DMS53 treated with DMSO at 0.1 percent for 48 hours (cell line): Measurements from ENCODE around the gene EDEM3.
A peak's percentile ranks its signal among the peaks of the same experiment; 100 is the strongest.

ENCODE experiments used
- DNase-seq: peaks from one replicate; lab custom pipeline; 2025; ENCODE audit not compliant: unreplicated experiment; lab: John Stamatoyannopoulos, UW

Gene EDEM3

DNA sequence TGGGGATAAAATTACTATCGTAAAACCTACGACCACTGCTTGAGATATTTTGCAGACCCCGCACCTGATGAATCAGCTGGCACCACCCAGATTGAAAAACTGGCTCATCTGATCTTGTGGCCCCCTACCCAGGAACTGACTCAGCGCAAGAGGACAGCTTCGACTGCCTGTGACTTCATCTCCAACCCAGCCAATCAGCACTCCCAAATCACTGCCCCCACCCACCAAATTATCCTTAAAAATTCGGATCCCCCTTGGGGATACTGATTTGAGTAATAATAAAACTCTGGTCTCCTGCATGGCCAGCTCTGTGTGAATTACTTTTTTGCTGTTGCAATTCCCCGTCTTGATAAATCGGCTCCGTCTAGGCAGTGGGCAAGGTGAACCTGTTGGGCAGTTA, 81.4 kb downstream of the EDEM3 start:
- no peak for DNase-seq

DNA sequence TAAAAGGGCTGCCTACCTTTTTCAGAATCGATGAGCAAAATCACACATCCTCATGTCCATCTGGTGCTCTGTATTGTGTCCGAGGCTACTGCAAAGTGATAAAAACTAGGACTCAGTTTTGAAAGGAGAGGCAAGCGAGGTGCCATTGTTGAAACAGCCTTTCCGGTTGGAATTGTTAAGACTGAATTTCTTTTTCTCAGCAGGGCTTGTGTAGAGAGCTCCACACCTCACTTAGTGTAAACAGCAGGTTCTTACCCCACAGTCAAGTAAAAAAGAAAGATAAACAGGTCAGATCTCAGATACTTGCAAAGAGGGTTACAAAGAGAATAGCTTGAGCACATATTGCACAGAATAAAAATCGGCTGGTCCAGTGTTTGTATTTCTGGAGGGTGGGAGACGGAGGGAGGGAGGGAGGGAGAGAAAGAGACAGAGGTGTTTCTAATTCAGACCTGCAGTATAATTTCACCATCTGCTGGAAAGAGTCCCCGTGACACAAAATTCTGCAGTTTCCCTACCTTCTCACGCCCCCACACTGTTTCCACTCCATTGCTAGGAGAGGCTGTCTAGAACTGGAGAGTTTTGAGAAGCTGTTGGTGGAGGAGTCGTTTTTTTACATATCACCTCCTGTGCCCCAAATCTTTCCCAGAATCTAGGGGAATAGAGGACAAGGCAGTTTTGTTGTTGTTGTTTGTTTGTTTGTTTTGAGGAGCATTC, 82.5 kb downstream of the EDEM3 start:
- DNase-seq: no peak

DNA sequence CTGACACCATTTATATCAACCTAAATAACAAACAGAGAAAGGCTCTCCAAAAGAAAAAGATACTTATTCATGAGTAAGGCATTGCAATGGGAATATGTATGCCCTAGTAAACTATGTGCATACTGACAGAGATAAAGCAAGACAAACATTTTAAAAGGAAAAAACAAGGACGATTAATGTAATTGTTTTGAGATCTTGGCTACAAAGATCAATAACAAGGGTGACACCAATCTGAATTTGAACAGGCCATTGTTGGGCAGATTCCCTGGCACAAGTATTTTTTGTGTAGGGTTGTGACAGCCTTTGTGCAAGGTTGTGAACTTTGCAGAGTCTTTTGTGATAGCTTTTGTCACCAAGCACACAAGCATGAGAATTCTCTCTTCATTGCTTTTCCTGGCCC, 85.3 kb downstream of the EDEM3 start:
- no peak for DNase-seq

DNA sequence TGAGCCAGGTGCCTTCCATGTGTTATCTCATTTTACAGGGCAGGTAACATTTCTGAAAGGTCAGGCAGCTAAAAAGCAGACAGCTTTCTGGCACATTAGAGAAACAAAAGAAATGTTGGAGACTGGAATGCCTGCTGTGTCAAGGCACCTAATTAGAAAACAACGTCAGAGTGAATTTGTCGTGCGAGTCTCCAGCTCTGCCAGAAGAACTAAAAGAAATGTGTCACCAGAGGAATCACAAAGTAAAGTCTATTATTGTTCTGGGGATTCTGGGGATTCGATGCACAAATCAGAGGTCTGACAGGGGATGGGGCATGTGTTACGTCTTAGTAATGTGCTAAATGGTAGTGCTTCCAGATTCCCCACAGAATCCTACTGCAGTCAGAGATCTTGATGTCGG, 89.3 kb downstream of the EDEM3 start:
- no peak for DNase-seq

DNA sequence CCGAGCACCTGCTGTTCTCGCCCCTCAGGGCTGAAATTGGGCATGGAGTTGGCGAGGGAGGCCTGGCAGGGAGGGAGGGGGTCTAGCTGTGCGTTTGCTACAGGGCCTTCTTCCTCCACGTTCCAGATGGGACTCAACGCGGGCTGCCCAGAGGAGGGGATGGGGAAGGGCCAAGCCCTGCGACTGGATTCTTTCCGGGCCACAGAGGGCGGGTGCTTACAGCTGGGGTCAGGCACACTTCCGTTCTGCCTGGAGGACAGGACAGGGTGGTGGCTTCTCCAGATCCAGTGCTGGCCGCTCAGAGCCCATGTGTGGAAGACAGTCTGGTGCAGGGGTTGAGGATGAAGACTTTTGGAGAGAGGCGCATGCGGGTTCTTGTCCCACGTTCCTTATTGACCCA, 90.0 kb downstream of the EDEM3 start:
- DNase-seq: no peak

DNA sequence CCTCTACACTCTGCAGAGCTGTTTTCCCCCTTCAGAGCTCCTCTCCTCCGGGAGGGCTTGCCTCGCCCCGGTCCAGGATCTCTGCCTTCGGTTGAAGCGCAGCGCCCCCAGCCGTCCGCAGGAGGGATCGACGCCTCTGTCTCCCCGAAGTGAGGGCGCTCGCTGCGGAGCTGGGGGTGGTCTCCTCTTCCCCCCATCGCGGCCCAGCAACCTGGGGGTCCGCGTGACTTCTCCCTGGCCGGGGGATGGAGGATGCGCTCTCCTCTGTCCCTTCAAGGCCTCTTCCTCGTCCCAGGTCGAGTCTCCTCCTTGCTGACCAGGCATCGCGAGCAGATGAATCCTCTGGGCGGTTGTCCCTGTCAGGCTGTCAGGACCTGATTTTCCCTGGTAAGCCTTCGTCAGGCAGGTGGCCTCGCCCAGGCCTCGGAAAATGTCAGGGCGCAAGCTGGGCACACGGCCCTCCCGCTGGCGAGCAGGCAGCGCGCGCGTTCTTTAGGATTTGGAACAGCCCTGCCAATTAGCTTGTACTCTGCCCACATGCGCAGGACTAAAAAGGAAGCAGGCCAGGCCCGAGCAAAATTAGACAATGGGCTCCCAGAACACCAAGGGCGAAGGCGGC, 90.5 kb downstream of the EDEM3 start:
- DNase-seq: peak; percentile 48

DNA sequence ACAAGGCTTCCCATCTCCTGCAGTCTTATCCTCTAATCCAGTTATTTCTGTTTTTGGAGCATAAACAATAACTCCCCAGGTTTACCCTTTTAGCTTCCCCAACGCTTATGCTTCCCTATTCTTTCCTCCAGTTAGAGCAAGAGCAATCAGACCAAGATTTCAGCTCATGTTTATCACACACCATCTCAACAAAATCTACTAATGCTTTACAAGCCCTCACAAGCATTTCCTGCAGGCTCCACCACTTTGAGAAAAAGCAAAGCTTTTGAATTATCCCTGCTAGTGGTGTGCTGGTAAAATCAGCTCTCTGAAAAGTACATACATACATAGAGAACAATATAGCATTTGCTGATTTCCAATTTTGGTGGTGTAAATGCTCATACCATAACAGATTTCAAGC, 92.9 kb downstream of the EDEM3 start:
- no peak for DNase-seq

DNA sequence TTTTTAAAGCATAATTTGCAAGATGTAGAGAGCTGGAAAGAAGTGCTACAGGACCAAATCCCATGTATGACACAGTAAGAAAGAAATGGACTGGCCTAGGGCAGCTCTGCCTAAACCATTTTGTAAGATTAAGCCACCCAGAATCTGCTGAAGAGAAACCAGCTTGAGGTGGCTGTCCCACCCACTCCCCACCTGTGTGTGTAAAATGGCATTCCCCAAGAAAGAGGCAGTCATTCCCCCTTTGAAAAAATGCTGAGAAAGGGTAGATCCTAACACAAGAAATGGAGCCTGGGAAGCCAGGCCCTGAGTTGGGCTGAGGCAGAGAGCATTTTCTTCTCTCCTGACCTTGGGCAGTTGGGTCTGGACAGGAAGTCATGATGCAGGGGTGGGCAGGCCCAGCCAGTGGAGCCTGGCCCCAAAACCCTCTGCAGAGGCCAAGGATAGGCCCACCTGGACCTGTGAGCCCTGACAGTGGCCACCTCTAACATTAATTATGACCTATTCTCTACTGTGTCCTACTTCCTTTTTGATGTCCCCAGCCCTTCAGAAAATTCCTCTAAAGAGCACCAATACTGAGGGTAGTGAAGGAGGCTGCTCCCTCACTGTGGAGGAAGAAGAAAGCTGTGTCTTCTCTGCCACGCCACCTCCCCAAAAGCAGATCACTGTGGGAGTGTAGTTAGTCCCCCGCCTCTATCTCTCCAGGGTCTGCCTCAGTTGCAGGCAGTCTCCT, 94.0 kb downstream of the EDEM3 start:
- no peak for DNase-seq

DNA sequence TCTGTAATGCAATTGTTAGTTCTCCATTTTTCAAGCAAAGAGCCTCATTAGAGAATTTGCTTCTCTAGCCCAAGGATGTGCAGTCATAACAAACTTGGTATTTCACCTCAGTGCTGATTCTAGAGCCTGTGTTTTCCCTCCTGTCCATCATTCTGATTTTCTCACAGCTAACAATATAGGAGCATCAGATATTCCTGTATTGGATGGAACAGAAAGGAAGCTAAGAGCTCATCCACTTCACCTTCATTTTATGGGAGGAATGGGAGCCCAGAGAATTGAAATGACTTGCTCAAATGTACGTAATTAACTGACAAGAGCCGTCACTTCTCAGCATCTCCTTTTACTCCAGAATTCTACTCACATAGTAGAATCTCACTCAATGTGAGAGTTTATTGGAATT, 96.6 kb downstream of the EDEM3 start:
- DNase-seq: no peak

DNA sequence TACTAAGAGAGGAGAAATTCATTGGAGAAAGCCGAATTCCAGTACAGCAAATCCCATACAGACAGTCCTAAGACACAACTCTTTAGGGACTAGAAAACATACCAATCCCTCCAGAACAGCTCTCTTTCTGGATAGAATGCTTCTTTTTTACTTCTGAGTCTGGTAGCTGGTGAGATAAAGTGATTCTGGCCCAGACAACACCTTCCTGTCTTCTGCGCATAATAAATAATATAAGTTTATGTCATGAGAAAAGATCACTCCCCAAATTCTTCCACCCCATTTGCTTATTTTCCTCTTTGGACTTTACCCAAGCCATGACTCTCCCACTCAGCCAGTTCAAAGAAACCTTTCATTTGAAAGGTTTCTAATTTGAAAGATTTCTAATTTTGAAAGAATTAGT, 98.4 kb downstream of the EDEM3 start:
- no peak for DNase-seq

DNA sequence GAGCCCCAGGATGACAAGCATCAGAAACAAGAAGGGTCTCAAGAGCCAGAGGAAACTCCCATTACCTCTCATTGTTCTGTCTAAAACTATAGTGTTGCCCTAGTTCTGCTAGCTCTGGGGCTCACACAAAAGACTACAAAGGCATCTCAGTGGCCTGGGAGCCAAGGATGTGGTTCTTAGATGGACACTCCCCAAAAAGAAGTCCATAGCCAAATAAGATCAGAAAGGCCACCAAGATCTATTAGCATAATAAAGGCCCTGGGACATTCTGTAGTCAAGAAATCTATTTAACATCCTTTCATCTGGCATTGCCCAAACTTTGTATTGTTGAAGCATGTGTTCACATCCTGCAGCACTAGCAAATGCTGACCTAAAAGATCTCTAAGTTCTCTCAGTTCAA, 99.5 kb downstream of the EDEM3 start:
- no peak for DNase-seq

DNA sequence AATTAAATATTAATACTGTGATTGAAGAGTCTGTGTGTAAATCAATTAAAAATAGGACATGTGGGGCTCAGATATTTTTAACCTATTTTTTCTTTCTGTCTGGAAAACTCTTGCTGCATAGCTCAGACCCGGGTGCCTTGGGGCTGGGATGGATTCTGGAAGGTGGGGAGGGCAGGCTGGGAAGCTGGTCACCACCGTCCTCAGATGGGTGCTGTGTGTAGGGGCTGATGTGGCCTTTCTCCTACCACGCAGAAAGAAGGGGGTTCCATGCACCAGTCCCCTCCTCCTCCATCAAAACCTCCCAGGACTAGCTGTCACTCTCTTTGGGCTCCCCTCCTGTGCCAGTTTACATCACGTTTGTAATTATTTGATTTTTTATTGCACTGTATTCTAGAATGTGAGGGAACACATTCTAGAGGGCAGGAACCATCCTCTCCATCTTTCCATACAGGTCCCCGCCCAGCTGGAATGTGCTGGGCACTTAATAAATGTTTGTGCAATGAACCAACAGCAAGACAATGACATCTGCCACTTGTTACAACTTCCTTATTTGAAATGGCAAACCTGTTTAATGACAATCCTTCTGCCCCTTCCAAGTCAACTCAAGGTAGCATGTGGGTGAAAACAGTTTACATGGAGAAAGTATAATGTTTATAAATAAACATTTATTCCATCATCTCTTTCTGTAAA, 104.3 kb downstream of the EDEM3 start:
- DNase-seq: peak; percentile 38

DNA sequence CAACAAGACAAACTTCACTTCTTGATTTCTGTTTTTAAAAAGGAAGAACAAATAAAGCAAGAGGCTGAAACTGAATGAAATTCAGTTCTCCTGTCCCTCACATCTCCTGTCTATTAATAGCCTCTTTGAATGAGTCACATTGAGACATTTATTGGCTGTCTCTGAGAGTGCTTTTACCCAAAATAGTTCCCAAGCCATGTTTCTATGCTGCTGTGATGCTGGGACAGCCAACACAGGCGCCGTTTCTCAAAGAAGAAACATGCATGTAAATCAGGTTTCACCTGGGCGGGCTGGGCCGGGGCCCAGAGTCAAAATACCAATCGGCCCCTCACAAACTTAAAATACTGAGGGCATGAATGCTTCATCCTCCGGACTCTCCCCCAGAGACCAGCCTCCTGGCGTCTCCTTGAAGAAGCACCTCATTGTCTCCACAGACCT, 105.2 kb downstream of the EDEM3 start:
- DNase-seq: no peak

DNA sequence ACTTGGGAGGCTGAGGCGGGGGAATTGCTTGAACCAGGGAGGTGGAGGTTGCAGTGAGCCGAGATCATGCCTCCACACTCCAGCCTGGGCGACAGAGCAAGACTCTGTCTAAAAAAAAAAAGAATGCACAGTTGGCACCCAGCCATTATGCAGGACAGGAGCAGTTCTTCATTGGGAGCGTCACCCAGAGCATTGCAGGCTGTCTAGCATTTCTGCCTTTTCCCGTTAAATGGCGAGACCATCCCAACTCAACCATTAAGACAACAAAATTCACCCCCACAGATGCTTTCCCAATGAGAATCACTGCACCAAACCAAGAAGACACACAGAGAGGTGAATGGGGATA, 105.8 kb downstream of the EDEM3 start:
- DNase-seq: no peak

DNA sequence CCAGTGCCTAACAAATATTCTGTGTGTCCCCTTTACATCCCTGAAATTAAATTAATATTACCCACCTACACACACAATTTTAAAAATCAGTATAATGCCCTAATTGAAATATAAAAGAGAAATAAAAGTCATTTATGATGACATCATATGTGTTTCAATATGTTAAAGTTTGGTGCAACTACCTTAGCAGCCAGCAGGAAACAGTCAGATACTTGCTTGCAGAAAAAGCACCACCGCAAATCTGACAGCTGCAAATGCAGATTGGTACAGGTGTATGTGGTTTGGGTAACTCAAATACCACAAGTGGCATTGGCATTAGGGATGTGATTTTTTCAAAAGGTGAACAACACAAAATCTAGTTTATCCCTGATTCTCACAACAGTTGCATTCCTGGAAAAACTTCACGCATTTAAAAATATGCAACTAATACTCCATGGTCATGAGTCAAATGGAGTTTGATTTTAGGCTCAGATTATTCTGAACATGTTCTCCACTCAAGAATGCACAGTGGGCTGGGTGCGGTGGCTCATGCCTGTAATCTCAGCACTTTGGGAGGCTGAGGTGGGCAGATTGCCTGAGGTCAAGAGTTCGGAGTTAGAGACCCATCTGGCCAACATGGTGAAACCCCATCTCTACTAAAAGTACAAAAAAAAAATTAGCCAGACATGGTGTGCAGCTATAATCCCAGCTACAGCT, 106.3 kb downstream of the EDEM3 start:
- no peak for DNase-seq

DNA sequence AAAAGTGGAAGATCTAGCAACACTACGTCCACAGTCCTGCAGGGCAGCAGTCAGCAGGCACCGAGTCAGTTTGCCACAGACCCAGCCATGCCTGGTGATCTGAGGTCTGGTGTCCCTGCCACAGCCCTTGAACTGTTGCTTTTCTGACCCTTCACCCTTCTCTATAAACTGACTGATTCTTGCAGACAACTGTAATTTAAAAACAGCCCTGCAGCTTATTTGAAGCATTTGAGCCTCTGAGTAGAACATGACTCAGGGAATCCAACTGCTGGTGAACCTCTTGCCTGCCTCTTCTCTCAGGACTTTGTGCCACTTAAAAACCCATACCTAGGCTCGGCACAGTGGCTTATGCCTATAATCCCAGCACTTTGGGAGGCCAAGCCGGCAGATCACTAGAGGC, 107.2 kb downstream of the EDEM3 start:
- no peak for DNase-seq

DNA sequence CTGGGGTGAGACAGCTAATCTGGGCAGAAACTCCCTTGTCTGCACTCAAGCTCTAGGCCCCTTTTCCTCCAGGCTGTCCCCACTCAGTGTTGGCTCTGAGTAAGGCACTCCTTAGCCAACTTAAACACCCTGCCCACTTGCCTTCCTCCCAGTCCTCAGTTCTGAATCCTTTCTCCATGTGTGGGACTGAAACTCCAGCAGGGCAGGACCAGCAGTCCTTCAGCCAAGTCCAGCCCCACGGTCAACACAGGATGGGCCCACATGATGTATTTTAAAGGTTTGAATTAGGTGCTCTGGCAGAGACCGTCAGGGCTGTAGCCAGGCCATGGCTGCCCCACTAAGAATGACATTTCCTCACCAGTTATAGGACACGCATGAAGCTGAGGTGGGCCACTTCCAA, 107.8 kb downstream of the EDEM3 start:
- no peak for DNase-seq

DNA sequence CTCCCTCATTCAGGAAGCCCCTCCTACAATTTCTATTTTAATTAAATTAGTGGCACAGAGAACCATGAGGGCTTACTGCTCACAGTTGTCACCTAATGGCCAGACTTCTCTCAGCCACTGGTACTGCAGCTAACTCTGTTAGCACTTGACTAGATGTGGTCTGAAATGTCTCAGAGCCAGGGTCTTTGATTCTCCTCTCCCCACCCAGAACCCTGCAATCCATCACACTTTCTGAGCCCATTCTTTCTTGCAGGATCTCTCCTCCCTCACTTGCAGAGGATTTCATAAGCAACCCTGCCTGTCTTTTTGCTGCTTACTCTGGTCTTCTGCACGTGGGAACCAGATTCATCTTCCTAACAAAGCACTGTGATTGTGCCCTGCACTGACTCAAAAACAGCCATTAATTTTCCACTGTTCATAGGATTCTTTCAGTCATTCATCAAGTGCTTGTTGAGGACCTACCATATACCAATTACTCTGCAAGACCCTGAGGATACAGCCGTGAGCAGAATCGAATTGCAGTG, 108.4 kb downstream of the EDEM3 start:
- DNase-seq: no peak

DNA sequence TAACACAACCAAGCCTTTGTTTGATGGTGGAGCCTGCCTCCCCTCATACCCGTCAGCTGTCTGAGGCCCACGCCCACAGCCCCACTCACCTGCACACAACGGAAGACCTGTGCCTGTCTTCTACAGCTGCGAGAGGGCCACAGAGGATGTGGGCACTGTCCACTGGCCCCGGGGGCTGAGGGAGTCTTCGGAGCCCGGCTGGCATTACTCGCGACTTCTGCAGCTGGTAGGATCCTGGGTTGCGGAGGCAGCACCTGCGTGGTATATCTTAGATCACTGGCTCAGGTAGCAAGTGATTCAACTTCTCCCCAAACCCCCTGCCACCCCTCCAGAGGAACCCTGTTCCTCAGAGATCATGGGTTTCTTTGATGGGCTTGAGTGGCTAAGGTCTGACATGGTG, 109.9 kb downstream of the EDEM3 start:
- no peak for DNase-seq

DNA sequence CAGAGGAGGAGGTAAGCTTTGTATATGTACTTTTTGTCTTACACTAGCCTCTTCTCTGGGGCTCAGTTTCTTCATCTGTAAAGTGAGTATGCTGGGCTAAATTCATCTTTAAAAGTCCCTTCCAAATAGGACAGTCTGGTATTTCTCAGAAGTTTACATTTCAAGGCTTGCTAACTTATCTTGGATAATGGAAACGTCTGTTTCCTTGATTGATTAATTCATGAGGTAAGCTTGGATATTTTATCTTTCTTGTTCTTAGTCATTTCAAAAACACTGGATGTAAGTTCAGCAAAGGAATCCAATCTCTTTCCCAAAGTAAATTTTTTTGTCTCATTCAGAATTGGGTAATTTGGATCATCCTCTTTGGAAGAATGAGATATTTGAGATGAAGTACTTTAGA, 111.0 kb downstream of the EDEM3 start:
- DNase-seq: no peak

DNA sequence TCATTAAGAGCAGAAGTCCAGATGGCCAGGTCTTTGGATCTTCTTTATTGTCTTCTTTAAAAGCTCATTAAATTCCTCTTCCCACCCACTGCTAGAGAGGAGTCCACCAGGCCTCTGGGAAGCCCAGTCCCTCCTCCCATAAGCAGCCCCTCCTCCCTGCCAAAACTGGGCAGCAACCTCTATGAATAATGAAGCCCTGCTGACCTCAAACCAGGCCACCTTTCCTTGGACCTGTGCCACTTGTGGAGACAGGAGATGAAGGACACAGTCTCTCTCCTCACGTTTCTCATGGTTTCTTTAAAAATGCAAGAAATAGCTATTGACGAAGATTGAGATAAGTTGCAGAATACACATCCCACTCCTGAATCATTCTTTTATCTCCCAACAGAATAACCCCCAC, 112.8 kb downstream of the EDEM3 start:
- DNase-seq: no peak
